SK-N-SH (cell line): Measurements from ENCODE around the gene DTX3L.

Experiments
- CTCF ChIP-seq: fragments of 200-600 bp; sonication (generic); IDR thresholded peaks from 2 replicates; pipeline ENCODE4 v1.6.1; 2017; ENCODE audit warnings: antibody characterized with exemption, mild to moderate bottlenecking, moderate library complexity
- NFIC ChIP-seq: IDR thresholded peaks from 2 replicates; pipeline ENCODE4 v1.4.0; 2012; ENCODE audit warnings: borderline replicate concordance
- NRF1 ChIP-seq: IDR thresholded peaks from 2 replicates; pipeline ENCODE4 v1.6.1; 2012; ENCODE audit warnings: low read depth, mild to moderate bottlenecking, low read length
- POLR2AphosphoS5 ChIP-seq: IDR thresholded peaks from 2 replicates; pipeline ENCODE4 v1.6.1; 2012; ENCODE audit warnings: low read depth, low read length
- RCOR1 ChIP-seq: fragments of 150-350 bp; IDR thresholded peaks from 2 replicates; pipeline ENCODE4 v1.6.1; 2017; ENCODE audit warnings: antibody characterized with exemption, low read length
- RFX5 ChIP-seq: IDR thresholded peaks from 2 replicates; pipeline ENCODE4 v1.6.1; 2012; ENCODE audit warnings: mild to moderate bottlenecking, improper control_type of control experiment, low read length
- SMC3 ChIP-seq: IDR thresholded peaks from 2 replicates; pipeline ENCODE4 v1.6.1; 2012; ENCODE audit warnings: low read depth, low read length, improper control_type of control experiment
- TAF1 ChIP-seq: IDR thresholded peaks from 2 replicates; pipeline ENCODE4 v1.6.1; 2012; ENCODE audit warnings: low read depth, mild to moderate bottlenecking, low read length, moderate library complexity, borderline replicate concordance
- TEAD4 ChIP-seq: IDR thresholded peaks from 2 replicates; pipeline ENCODE4 v1.4.0; 2012; ENCODE audit warnings: mild to moderate bottlenecking, borderline replicate concordance; ENCODE audit not compliant: insufficient read depth
- USF2 ChIP-seq: fragments of 150-350 bp; IDR thresholded peaks from 2 replicates; pipeline ENCODE4 v1.6.1; 2017; ENCODE audit warnings: antibody characterized with exemption, low read length, low read depth, borderline replicate concordance
- YY1 ChIP-seq: IDR thresholded peaks from 2 replicates; pipeline ENCODE4 v1.4.0; 2012; ENCODE audit warnings: low read depth, mild to moderate bottlenecking
- TF ChIP-seq, protein P1 (sequence below): IDR thresholded peaks from 2 replicates; pipeline ENCODE4 v1.4.0; 2012; ENCODE audit warnings: low read depth, borderline replicate concordance

DNA sequence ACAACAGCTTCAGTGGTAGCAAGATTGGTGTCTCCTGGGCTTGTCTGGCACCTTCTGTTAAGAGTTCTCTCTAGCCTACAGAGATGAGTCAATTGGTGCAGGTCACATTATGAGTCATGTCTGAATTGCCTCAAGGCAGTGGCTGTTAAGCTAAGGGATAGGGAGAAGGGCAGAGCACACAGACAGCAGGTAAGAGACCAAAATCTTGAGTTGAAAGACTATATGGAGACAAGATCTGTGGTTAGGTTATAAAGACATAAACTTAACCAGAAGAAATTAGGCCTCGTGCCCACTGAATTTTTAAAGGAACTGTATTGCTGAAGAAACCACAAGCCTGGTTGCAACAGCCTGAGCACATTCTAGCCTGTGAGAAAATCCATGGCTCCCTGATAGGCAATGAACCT, 30.2 kb upstream of the DTX3L start:
- TF ChIP-seq CTCF (no peak), RFX5 (no peak), POLR2AphosphoS5 (no peak), SMC3 (no peak), TEAD4 (no peak), YY1 (no peak), NRF1 (no peak), RCOR1 (no peak), USF2 (no peak), NFIC (no peak), TAF1 (no peak)
- TF ChIP-seq, protein P1, sequence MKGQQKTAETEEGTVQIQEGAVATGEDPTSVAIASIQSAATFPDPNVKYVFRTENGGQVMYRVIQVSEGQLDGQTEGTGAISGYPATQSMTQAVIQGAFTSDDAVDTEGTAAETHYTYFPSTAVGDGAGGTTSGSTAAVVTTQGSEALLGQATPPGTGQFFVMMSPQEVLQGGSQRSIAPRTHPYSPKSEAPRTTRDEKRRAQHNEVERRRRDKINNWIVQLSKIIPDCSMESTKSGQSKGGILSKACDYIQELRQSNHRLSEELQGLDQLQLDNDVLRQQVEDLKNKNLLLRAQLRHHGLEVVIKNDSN: no peak
